ENCODE data around the gene PATJ.
"Not testable (repeated sequence)": the region's sequence is repeated elsewhere in the genome, so short reads cannot be mapped to it uniquely, and the experiment has no call there.

The PATJ gene

GRCh38 chr1:61741711-61742619 lies at the start of gene PATJ:
TSS of gene PATJ (plus strand) at chr1:61742480. CDS start at chr1:61762893, 20,413 bp downstream.
- no peak for DNase-seq

GRCh38 chr1:61699911-61700851 lies 42.1 kb upstream of the PATJ start:
- DNase-seq = no peak

DNA sequence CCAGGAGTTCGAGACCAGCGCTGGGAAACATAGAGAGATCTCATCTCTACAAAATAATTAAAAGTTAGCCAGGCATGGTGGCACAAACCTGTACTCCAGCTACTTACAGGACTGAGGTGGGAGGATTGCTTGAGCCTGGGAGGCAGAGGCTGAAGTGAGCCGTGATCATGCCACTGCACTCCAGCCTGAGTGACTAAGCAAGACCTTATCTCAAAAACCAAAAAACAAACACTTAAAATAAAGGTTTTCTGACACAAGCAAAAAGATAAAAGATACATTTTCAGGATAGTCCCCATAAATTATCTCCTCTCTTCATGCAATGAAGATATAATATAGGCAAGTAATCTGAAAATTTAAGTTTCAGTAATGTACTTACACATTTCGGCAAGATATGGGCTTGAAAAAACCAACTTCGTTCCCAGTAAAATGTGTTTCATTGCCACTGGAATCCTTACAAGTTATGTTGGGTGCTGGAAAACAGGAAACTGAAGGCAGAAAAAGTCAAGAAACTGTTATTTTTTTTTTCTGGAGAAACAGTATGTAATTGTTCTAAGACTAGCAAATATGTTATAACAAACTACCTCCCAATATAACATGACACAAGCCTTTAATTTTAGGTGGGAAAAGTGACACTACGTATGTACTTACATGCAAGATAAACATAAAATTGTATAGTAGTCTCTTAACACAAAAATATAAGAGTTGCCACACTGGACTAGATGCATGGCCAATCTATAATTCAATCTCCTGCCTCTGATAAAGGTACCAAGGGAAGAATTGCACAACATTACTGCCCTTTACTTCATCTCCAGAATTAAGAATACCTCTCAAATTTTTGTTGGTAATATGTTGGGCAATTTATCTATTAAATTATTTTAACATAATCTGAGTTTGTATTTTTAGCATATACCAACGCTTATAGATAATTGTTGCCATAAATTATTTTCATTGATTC lies 33.0 kb upstream of the PATJ start:
- DNase-seq = no peak

DNA sequence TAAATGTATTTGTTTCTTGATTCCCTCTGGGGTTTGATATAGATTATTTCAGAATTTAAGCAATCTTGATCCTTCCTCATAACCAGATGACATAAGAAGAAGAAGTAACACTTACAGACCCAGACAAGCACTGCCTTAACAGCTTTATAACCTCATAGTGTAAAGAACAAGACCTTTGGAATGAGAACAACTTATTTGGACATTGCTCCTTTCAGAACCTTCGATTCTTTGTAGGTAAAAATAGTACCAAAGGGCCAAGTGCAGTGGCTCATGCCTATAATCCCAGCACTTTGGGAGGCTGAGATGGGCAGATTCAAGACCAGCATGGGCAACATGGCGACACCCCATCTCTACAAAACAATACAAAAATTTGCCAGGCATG lies 32.4 kb upstream of the PATJ start:
- no peak for DNase-seq

GRCh38 chr1:61711257-61711656 lies 31.0 kb upstream of the PATJ start:
- DNase-seq = not testable (repeated sequence)

DNA sequence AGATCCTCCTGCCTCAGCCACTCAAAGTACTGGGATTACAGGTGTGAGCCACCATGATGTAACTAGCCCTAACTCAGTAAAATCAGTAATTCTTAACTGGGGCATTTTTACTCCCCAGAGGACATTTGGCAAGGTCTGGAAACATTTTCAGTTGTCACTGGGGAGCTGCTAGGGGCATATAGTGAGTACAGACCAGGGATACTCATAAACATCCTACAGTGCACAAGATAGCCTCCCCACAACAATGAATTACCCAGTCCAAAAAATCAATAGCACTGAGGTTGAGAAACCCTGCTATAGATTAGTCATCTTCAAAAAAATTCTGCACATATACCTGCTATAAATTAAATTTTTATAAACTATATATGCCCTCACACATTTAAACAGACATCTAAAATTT lies 30.3 kb upstream of the PATJ start:
- DNase-seq = no peak

DNA sequence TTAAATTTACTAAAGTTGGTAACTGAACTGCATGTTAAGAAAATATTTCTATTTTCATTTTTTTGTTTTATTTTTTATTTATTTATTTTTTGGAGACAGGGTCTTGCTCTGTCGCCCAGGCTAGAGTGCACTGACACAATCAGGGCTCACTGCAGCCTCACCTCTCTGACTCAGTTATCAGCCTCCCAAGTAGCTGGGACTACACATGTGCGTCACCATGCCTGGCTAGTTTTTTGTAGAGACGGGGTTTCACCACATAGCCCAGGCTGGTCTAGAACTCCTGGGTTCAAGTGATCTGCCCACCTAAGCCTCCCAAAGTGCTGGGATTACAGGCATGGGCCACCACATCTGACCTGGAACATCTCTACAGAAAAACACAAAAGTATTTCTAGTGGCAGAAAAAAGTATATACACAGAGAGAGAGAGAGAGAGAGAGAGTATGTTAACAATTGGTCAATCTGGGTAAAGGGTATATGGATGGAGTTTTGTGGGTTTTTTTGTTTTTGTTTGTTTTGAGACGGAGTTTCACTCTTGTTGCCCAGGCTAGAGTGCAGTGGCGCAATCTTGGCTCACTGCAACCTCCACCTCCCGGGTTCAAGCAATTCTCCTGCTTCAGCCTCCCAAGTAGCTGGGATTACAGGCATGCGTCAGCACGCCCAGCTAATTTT lies 23.1 kb upstream of the PATJ start:
- DNase-seq = not testable (repeated sequence)

DNA sequence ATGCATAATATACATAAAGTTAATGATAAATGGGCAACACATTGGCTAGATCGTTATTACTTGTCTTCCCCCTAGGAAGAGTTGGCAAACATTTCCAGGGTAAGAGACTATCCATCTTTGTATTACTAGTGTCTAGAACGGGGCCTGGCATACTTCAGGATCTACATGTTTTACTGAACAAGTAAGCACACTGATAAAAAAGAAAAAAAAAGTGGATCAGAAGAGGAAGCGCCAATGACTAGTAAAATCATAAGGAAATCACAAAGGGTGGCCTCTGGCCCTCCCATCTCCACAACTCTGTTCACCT lies 17.8 kb upstream of the PATJ start:
- no peak for DNase-seq

DNA sequence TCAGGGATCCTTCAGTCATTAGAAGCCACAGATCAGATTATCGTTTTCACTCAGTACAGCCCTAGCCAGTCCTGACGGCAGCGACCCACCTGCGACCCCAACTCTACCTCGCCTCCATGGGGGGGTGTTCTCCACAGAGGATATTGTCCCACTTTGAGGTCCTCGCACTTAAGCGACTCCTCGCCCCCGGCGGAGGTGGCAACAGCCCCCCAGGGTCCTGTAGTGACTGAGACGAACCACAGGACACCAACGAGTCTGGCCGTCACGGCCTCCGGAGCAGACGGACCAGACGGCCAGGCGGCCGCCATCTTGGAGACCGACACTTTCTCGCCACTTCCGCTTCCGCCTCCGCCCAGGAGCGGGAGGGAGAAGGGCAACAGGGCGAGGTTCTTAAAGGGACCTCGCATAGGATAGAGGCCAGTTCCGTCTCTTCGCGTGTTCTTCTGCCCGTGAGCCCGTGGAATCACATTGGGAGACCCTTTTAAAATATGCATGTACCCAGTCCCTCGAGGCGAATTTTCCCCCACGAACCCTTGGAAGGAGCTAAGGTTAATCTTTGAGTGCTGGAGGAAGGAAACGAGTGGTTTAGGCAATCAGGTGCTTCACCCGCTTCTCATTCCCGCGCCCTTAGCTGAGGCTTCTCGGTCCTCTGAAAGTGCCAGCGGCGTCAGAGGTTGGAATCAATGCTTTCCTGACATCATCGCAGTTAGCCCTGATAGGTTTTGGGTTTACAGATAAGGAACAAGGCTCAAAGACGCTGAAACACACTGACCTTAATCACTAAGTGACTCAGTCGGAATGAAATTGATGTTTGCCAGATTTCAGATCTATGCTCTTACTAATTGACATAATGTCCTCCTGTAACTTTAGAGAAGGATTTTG lies 17.2 kb upstream of the PATJ start, which contains the start of gene TM2D1:
Gene TM2D1 (minus strand): TSS at position 329 of the 882 bp plus-strand sequence. CDS start 21 bp downstream, at position 308.
- peak; percentile 83 for DNase-seq

DNA sequence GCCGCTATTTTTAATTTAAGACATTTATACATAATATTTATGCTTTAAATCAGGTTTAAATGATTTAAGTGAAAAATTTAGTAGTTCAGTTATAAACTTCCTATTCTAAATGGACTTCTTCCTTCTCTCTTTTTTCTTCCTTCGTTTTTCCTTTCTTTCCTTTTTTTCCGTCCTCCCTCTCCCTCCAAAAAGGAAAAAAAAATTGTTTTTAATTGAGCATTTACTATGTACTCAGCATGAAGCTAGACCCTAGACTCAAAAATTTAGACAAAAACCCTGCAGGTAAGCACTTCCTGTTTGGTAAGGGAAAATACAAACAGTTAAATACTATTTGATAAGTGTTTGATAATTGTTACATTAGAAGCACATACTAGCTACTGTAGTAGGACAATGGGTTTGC lies 14.7 kb upstream of the PATJ start:
- DNase-seq = no peak

GRCh38 chr1:61730679-61731078 lies 11.6 kb upstream of the PATJ start:
- DNase-seq = not testable (repeated sequence)

GRCh38 chr1:61732726-61733125 lies 9.6 kb upstream of the PATJ start:
- no peak for DNase-seq

- DNase-seq = no peak
These were observed 1.3 kb upstream of the PATJ start for GRCh38 chr1:61740751-61741700.

DNA sequence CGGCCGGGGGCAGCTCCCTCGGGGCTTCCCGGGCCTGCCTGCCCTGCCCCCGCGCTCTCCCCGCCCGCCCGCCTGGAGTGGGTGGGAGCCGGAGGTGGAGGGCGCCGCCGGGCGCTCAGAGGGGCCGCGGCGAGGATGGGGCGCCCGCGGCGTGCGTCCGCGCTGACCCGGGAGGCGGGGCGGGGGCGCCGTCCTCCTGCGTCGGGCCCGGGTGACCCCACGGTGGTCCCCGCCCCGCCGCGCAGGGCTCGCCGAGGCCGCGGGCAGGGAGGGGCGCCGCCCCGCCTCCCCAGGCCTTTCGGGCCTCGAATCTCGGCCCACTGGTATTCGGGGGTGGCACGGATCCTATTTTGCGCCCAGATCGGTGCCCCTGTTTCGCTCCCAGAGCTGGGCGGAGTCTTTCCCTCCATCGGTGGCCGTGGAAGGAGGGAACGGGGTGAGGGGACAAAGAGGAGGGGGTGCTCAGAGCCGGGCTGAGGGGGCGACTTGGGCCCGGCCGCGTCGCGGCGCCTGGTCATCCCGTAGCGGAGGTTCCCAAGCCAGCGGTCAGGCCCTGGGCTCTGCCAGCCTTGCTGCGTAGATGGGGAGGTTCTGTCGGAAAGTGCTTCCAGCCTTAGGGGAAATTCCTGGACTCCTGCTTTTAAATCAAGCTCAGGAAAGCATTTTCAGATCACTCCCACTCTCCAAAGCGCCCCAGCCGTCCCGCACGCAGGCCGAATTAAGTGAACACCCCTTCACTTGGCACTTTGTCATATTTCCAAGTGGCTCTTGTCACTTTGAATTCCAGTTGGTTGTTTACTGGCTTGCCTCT lies 545 bp downstream of the PATJ start:
- DNase-seq = no peak

DNA sequence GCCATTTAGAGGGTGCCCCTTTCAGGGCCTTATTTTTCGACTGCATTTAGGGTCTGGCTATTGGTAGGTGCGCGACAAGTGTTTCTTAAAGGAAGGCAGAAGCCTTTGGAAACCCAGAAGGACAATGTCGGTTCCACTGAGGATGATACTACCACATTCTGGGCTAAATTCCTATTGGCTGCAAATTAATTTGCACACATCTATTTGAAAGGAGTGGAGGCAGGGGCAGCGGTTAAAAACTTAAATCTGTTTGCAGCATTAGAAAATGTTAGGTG lies 1.1 kb downstream of the PATJ start:
- DNase-seq = no peak

DNA sequence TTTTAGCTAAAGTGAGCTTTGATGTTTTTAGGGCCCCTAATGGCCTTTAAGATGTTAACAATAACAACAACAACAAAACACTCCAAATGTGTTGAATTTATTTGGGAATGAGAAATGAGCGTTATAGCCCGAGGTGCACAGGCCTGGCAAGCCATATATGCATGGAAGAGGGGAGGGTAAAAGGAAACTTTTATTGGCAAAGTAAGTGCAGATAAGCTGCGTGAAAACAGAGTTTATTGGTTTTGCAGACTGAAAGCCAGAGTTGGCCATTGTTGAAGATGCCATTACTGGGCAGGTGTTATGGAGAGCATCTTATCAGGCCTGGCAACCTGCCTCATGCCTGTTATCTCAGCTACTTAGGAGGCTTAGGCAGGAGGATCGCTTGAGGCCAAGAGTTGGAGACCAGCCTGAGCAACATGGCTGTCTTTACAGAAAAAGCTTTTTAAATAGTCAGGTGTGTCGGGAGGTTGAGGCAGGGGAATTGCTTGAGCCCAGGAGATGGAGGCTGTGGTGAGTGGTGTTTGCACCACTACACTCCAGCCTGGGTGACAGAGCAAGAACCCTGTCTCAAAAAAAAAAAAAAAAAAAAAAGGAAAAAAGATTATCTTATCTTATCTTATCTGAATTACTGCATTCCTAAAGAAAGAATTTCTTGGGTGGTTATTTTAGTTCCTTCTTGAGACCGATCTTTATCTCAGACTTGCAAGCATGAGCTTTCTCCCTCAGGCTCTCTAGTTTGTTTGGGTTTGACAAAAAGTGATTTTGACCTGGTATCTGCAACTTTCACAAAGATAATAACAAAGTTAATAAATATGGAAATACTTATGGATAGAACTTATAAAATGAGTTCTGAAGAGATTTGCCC lies 1.7 kb downstream of the PATJ start:
- DNase-seq = no peak

- no peak for DNase-seq
These were observed 4.5 kb downstream of the PATJ start for GRCh38 chr1:61746813-61747212.

- DNase-seq = no peak
These were observed 6.3 kb downstream of the PATJ start for GRCh38 chr1:61748566-61748965.
